NCI-H146 treated with DMSO at 0.1 percent for 48 hours (cell line): ENCODE data around the gene FN3K.
"Not testable (repeated sequence)": the region's sequence is repeated elsewhere in the genome, so short reads cannot be mapped to it uniquely, and the experiment has no call there.

Source experiments
- DNase-seq: peaks from one replicate; lab custom pipeline; 2025; ENCODE audit not compliant: unreplicated experiment; lab: John Stamatoyannopoulos, UW

FN3K gene

GRCh38 chr17:82772026-82772425 lies 36.6 kb downstream of the FN3K start:
- no peak for DNase-seq

GRCh38 chr17:82774456-82774855 lies 39.0 kb downstream of the FN3K start:
- DNase-seq = not testable (repeated sequence)

GRCh38 chr17:82775001-82775823 lies 39.8 kb downstream of the FN3K start:
- DNase-seq = no peak

- no peak for DNase-seq
These were observed 41.0 kb downstream of the FN3K start for GRCh38 chr17:82776454-82776853.

- DNase-seq = not testable (repeated sequence)
These were observed 42.5 kb downstream of the FN3K start for GRCh38 chr17:82777778-82778375.

GRCh38 chr17:82779541-82779940 lies 44.1 kb downstream of the FN3K start:
- no peak for DNase-seq

- no peak for DNase-seq
These were observed 44.8 kb downstream of the FN3K start for GRCh38 chr17:82780195-82780594.

- no peak for DNase-seq
These were observed 45.8 kb downstream of the FN3K start for GRCh38 chr17:82780971-82781893.

- DNase-seq = peak; percentile 10
These were observed 46.5 kb downstream of the FN3K start for GRCh38 chr17:82781894-82782274.

GRCh38 chr17:82782657-82783207 lies 47.3 kb downstream of the FN3K start:
- no peak for DNase-seq

- no peak for DNase-seq
These were observed 48.1 kb downstream of the FN3K start for GRCh38 chr17:82783498-82783897.

- not testable (repeated sequence) for DNase-seq
These were observed 50.2 kb downstream of the FN3K start for GRCh38 chr17:82785581-82785980.

GRCh38 chr17:82786427-82786826 lies 51.0 kb downstream of the FN3K start:
- DNase-seq = no peak

- DNase-seq = no peak
These were observed 51.9 kb downstream of the FN3K start for GRCh38 chr17:82787081-82787848.

GRCh38 chr17:82788206-82789001 lies 53.0 kb downstream of the FN3K start:
- no peak for DNase-seq

- DNase-seq = no peak
These were observed 53.7 kb downstream of the FN3K start for GRCh38 chr17:82789051-82789592.

- no peak for DNase-seq
These were observed 54.4 kb downstream of the FN3K start for GRCh38 chr17:82789806-82790205.

GRCh38 chr17:82790391-82790790 lies 55.0 kb downstream of the FN3K start:
- no peak for DNase-seq

- DNase-seq = no peak
These were observed 56.1 kb downstream of the FN3K start for GRCh38 chr17:82791532-82791931.
